ENCODE measurements around the gene ZNF431. TPM values are rescaled to one million over a fixed set of nuclear protein-coding genes. Genes with fewer than 3 reads are reported as not detected.

The ZNF431 gene
- total and polyA plus RNA-seq, 2 of the 8 experiments (the other 6 are each of a cell fraction or from before 2014, with no cell fraction given), result 6.7 to 43.2 TPM

DNA sequence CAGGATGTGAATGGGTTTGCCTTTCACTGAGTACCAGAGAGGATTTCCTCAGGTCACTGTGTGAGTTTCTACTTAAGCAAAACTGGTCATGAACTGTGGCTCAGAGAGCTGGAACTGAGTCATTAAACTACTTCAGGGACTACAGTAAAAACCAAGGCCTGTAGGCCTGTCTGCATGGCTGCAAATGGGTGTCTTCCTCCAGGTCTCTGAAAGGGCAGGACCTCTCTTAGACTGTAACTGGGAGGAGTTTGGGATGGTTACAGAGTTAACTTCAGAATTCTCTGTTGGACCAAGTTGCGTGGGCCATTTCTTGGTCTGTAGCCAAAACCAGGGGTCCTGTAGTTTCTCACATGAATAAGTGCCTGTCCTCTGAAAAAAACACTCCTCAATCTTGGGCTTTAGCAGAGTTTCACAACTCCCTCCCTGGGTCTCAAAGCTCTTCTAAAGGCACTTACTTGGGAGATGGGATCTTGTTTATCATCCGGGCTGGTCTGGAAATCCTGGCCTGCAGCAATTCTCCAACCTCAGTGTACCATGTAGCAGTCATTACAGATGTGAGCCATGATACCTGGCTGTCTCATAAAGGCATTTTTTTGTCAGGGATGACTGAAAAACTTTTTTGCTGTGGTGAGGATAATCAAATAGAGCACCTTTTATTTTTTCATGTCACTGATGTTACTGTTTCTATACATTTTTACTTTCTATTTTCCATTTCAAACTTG is 40.2 kb upstream of the ZNF431 start:
- Histone ChIP-seq H3K56ac (replicated peaks; ENCODE audit: insufficient read length, low read depth, low read length) (no peak overlapping the region), H3K23me2 (ENCODE audit: low read depth, low read length) (no peaks in the 10 kb centered on the region), H3K36me3 (ENCODE audit: control insufficient read depth in 2 of 4, insufficient read depth in 4 of 4, low read length in 3 of 4) (peaks cover 0 to 72% (median 11%) of the 10 kb centered on the region in 4 experiments; a peak in 6 of 8 replicates), H3K79me1 (ENCODE audit: low read depth, low read length) (no peaks in the 10 kb centered on the region; the same call in 1 of the 2 replicates), H4K5ac (ENCODE audit: insufficient read length, low read depth, low read length) (no peak overlapping the region), H2BK5ac (ENCODE audit: low read depth, low read length) (no peak overlapping the region), H3K9ac (replicated peaks in 1 of 4; ENCODE audit: extremely low read depth in 1 of 4, low read depth in 3 of 4, low read length in 3 of 4) (no peak overlapping the region), H3K23ac (ENCODE audit: insufficient read length) (no peak overlapping the region), H2BK12ac (ENCODE audit: low read depth, low read length) (no peak overlapping the region), H3K79me2 (ENCODE audit: control insufficient read depth in 1 of 2, insufficient read depth in 2 of 2, low read length in 2 of 2) (peaks cover 0 to 4% of the 10 kb centered on the region in 2 experiments; a peak in 2 of 4 replicates), H3K4me1 (replicated peaks in 1 of 4; ENCODE audit: control insufficient read depth in 3 of 4, insufficient read depth in 4 of 4, low read length in 3 of 4) (no peaks in the 10 kb centered on the region), H4K20me1 (replicated peaks in 1 of 2; ENCODE audit: control insufficient read depth in 1 of 2, insufficient read depth in 2 of 2, low read length in 2 of 2) (no peaks in the 10 kb centered on the region), H4K91ac (replicated peaks; ENCODE audit: insufficient read length, low read length) (no peak overlapping the region), H3K4me3 (ENCODE audit: extremely low read depth in 1 of 4, insufficient read depth in 2 of 4, low read depth in 3 of 4, low read length in 4 of 4) (no peak overlapping the region), H3K27me3 (replicated peaks in 1 of 4; ENCODE audit: control insufficient read depth in 3 of 4, extremely low read depth in 1 of 4, insufficient read depth in 3 of 4, low read length in 3 of 4) (no peaks in the 10 kb centered on the region), H2BK120ac (replicated peaks; ENCODE audit: low read depth, low read length) (no peak overlapping the region), H2BK20ac (ENCODE audit: low read length) (no peak overlapping the region), H2AFZ (ENCODE audit: low read length) (no peak overlapping the region), H3K14ac (ENCODE audit: insufficient read length) (no peak overlapping the region), H2BK15ac (ENCODE audit: low read length) (no peak overlapping the region), H2AK5ac (ENCODE audit: low read depth, low read length) (no peak overlapping the region), H3K9me3 (ENCODE audit: insufficient read depth in 2 of 2, low read depth in 1 of 2, low read length in 1 of 2) (no peaks in the 10 kb centered on the region), H3K18ac (ENCODE audit: extremely low read depth, low read length) (no peak overlapping the region), H4K8ac (ENCODE audit: extremely low read depth, insufficient read depth, low read length) (no peak overlapping the region), H3K4ac (replicated peaks; ENCODE audit: insufficient read length, low read depth, low read length) (no peak overlapping the region), H3K4me2 (ENCODE audit: insufficient read depth in 1 of 2, low read depth in 2 of 2, low read length in 2 of 2) (no peak overlapping the region), H3K27ac (ENCODE audit: low read depth, low read length) (no peak overlapping the region)
- FAIRE-seq (peak; percentile 13), DNase-seq (ENCODE audit: low read depth in 1 of 2, low spot score in 2 of 2) (no peak)
- CTCF ChIA-PET (ENCODE audit: partially characterized antibody), result no interaction called here
- POLR2A ChIA-PET (ENCODE audit: partially characterized antibody), result interaction anchor here (0.6 to 1.5 kb wide), 3 partner anchors 8 to 412 kb away, joined by 3 to 4 read pairs (median 3); partner anchors contain the start of gene ZNF714
- 88% methylated on average over 2 of the region's 2 CpGs; no CpG with 5 or more reads in 1 of the 2 experiments for WGBS, 2 experiments (ENCODE audit: extremely low coverage in 1 of 2, insufficient coverage in 1 of 2, insufficient read length in 1 of 2, insufficient replicate concordance in 2 of 2, low coverage in 1 of 2, low lambda C conversion rate in 2 of 2, missing lambda C conversion rate in 1 of 2)
- TF ChIP-seq KDM4A (IDR thresholded peaks at IDR 0.05; ENCODE audit: low read depth, low read length, severe bottlenecking), result no peak
- TF ChIP-seq RAD21 (IDR thresholded peaks at IDR 0.05 in 1 of 2, conservative IDR thresholded peaks at IDR 0.05 in 1 of 2; ENCODE audit: low read depth in 2 of 2, low read length in 2 of 2), result no peak
- TF ChIP-seq KDM5A (IDR thresholded peaks at IDR 0.05; ENCODE audit: low read length), result no peak
- no peak for TF ChIP-seq GTF2F1 (IDR thresholded peaks at IDR 0.05; ENCODE audit: borderline replicate concordance, low read depth, low read length)
- TF ChIP-seq CEBPB (IDR thresholded peaks at IDR 0.05; ENCODE audit: low read depth, low read length), result no peak
- TF ChIP-seq POLR2A (IDR thresholded peaks at IDR 0.05; ENCODE audit: control extremely low read depth in 1 of 2, low read depth in 2 of 2, low read length in 2 of 2), result no peak
- no peak for TF ChIP-seq YY1 (IDR thresholded peaks at IDR 0.05; ENCODE audit: low read depth, low read length)
- no peak for TF ChIP-seq SUZ12 (IDR thresholded peaks at IDR 0.05; ENCODE audit: low read length)
- no peak for TF ChIP-seq TEAD4 (IDR thresholded peaks at IDR 0.05; ENCODE audit: low read depth, low read length)
- no peak for TF ChIP-seq NRF1 (IDR thresholded peaks at IDR 0.05; ENCODE audit: low read depth, low read length)
- TF ChIP-seq TCF12 (IDR thresholded peaks at IDR 0.05; ENCODE audit: low read depth, low read length), result no peak
- no peak for TF ChIP-seq JUND (IDR thresholded peaks at IDR 0.05; ENCODE audit: low read length)
- TF ChIP-seq SIRT6 (IDR thresholded peaks at IDR 0.05; ENCODE audit: low read length), result no peak
- TF ChIP-seq BCL11A (IDR thresholded peaks at IDR 0.05; ENCODE audit: low read depth in 2 of 2, low read length in 2 of 2), result no peak
- TF ChIP-seq SP4 (IDR thresholded peaks at IDR 0.05; ENCODE audit: low read length), result no peak
